CD14-positive monocyte (primary cell): ENCODE results near the gene MTA1. TPM values are rescaled to one million over a fixed set of nuclear protein-coding genes. Genes with fewer than 3 reads are reported as not detected.

Experiments
- DNase-seq, 3 donors: peaks; one replicate each; pipeline ENCODE4 v3.0.0-alpha.2; 2011 to 2022
- H2AFZ ChIP-seq: 2 replicates; pipeline ENCODE4 v1.6.0; 2012; ENCODE audit warnings: mild to moderate bottlenecking, low read depth, low read length, inconsistent platforms; ENCODE audit not compliant: insufficient read depth, poor library complexity, severe bottlenecking
- H3K27ac ChIP-seq, 2 donors: 1 replicate in 1 of 2; 2 replicates in 1 of 2; pipeline ENCODE4 v1.5.1; 2012 to 2013; ENCODE audit warnings: low read length in 2 of 2, control low read depth in 1 of 2, inconsistent platforms in 1 of 2, low read depth in 1 of 2, mild to moderate bottlenecking in 1 of 2
- H3K27me3 ChIP-seq, 2 donors: one replicate each; pipeline versions ENCODE4 v1.6.0 to v1.6.1; 2011 to 2013; ENCODE audit warnings: low read length in 2 of 2; ENCODE audit not compliant: control insufficient read depth in 2 of 2, insufficient read depth in 2 of 2
- H3K36me3 ChIP-seq, 2 donors: replicated peaks in 1 of 2; 1 replicate in 1 of 2; 2 replicates in 1 of 2; pipeline versions ENCODE4 v1.5.1 to v1.6.1; 2012 to 2013; ENCODE audit warnings: low read length in 2 of 2, control low read depth in 1 of 2, inconsistent platforms in 1 of 2, mild to moderate bottlenecking in 1 of 2; ENCODE audit not compliant: insufficient read depth in 2 of 2, control insufficient read depth in 1 of 2
- H3K4me1 ChIP-seq, 2 donors: 1 replicate in 1 of 2; 2 replicates in 1 of 2; pipeline versions ENCODE4 v1.5.1 to v1.6.1; 2012 to 2013; ENCODE audit warnings: low read length in 2 of 2, control low read depth in 1 of 2, inconsistent platforms in 1 of 2, mild to moderate bottlenecking in 1 of 2, moderate library complexity in 1 of 2; ENCODE audit not compliant: insufficient read depth in 2 of 2, control insufficient read depth in 1 of 2
- H3K4me2 ChIP-seq: replicated peaks from 2 replicates; pipeline ENCODE3; 2012; ENCODE audit warnings: low read length, moderate library complexity, mild to moderate bottlenecking; ENCODE audit not compliant: poor library complexity, severe bottlenecking; ENCODE audit errors: extremely low read depth
- H3K4me3 ChIP-seq, 3 experiments: fragments of 200-600 bp in 1 of 3; sonication (generic) in 1 of 3; replicated peaks in 1 of 3; 1 replicate in 2 of 3; 2 replicates in 1 of 3; pipeline ENCODE4 v1.5.1; 2011 to 2013; ENCODE audit warnings: low read length in 3 of 3, mild to moderate bottlenecking in 3 of 3, control low read depth in 2 of 3, low read depth in 2 of 3, inconsistent platforms in 1 of 3, moderate library complexity in 1 of 3
- H3K79me2 ChIP-seq: 2 replicates; pipeline ENCODE4 v1.6.0; 2012; ENCODE audit warnings: mild to moderate bottlenecking, control low read depth, inconsistent platforms, low read length, moderate library complexity; ENCODE audit not compliant: insufficient read depth
- H3K9ac ChIP-seq: 2 replicates; pipeline ENCODE4 v1.6.0; 2017; ENCODE audit warnings: low read length, mild to moderate bottlenecking; ENCODE audit not compliant: insufficient read depth, poor library complexity, severe bottlenecking
- H3K9me3 ChIP-seq, 2 donors: replicated peaks in 1 of 2; 1 replicate in 1 of 2; 2 replicates in 1 of 2; pipeline versions ENCODE4 v1.5.1 to v1.6.1; 2012 to 2013; ENCODE audit warnings: low read length in 2 of 2, control low read depth in 1 of 2; ENCODE audit not compliant: control insufficient read depth in 1 of 2, insufficient read depth in 1 of 2
- H4K20me1 ChIP-seq: 2 replicates; pipeline ENCODE4 v1.6.0; 2012; ENCODE audit warnings: mild to moderate bottlenecking, low read length, control low read depth, moderate library complexity; ENCODE audit not compliant: insufficient read depth
- H3K27ac Mint-ChIP-seq, 7 donors: one replicate each; pipeline ENCODE4 v1.8.0; 2020; ENCODE audit warnings: mild to moderate bottlenecking in 7 of 7, mixed read lengths in 7 of 7, moderate library complexity in 6 of 7, inconsistent platforms in 2 of 7
- H3K27me3 Mint-ChIP-seq, 3 donors: one replicate each; pipeline ENCODE4 v1.8.0; 2021 to 2022; ENCODE audit warnings: low read depth in 3 of 3, mild to moderate bottlenecking in 3 of 3, mixed read lengths in 3 of 3, moderate library complexity in 3 of 3, inconsistent platforms in 1 of 3
- H3K36me3 Mint-ChIP-seq, 2 donors: one replicate each; pipeline ENCODE4 v1.8.0; 2020; ENCODE audit warnings: mixed read lengths in 2 of 2, inconsistent platforms in 1 of 2, mild to moderate bottlenecking in 1 of 2
- H3K4me1 Mint-ChIP-seq: one replicate; pipeline ENCODE4 v1.8.0; 2020; ENCODE audit warnings: mild to moderate bottlenecking, mixed read lengths
- H3K4me3 Mint-ChIP-seq, 2 donors: one replicate each; pipeline ENCODE4 v1.8.0; 2020; ENCODE audit warnings: mild to moderate bottlenecking in 2 of 2, mixed read lengths in 2 of 2, moderate library complexity in 1 of 2
- H3K9me3 Mint-ChIP-seq, 7 donors: one replicate each; pipeline ENCODE4 v1.8.0; 2020 to 2022; ENCODE audit warnings: mixed read lengths in 7 of 7, mild to moderate bottlenecking in 6 of 7, moderate library complexity in 6 of 7, inconsistent platforms in 2 of 7
- CTCF ChIP-seq: fragments of 200-600 bp; IDR thresholded peaks from one replicate; pipeline ENCODE4 v1.8.0; 2022; ENCODE audit warnings: antibody characterized with exemption, mild to moderate bottlenecking
- WGBS: methylation state at CpG from one replicate; pipeline ENCODE4 v1.1.5; 2013; ENCODE audit warnings: missing lambda C conversion rate; ENCODE audit not compliant: insufficient coverage; 5-methylcytosine and 5-hydroxymethylcytosine counted together
- intact Hi-C, 2 donors: fragments of 100-400 bp; cut with micrococcal nuclease; formaldehyde crosslinking; loops; one replicate each; pipeline versions ENCODE4 v1.15.0 to v1.15.1; 2023
- polyA plus RNA-seq, 3 donors: library from polyadenylated mRNA; depleted of rRNA in 1 of 3; unstranded in 2 of 3; stranded (reverse) in 1 of 3; fragments of 300-500 nt in 2 of 3; fragments of >200 nt in 1 of 3; fragmentation: Illumina TruSeq in 2 of 3; gene quantifications; 1 replicate in 2 of 3; 2 replicates in 1 of 3; pipeline ENCODE4 v1.2.3, GENCODE V29; 2012 to 2021

MTA1 gene
- polyA plus RNA-seq, 3 donors = 0.91 to 102 (median 2.0) TPM

GRCh38 chr14:105442125-105442524, 22.5 kb downstream of the MTA1 start:
- 85% methylated on average over 10 of the region's 17 CpGs for WGBS
- H3K4me3 ChIP-seq = no peak overlapping the region
- H3K4me1 ChIP-seq = no peaks in the 10 kb centered on the region
- no peak overlapping the region for H3K27ac ChIP-seq
- peak overlapping the region in 1 of 7 donors; percentile 2 for H3K27ac Mint-ChIP-seq
- no peaks in the 10 kb centered on the region for H3K9me3 Mint-ChIP-seq
- no peak for DNase-seq
- H3K36me3 ChIP-seq = peaks cover 16 to 50% of the 10 kb centered on the region in 2 donors
- H3K4me2 ChIP-seq = no peak overlapping the region
- H4K20me1 ChIP-seq = peaks cover 33% of the 10 kb centered on the region
- no peak for TF ChIP-seq CTCF
- no peaks in the 10 kb centered on the region for H3K4me1 Mint-ChIP-seq
- no peaks in the 10 kb centered on the region for H3K27me3 ChIP-seq
- H3K9me3 ChIP-seq = no peaks in the 10 kb centered on the region
- intact Hi-C loops = loop anchor here in 1 of 2 donors (10.0 kb wide), 1 partner anchor 83 kb away; the partner anchor contains the start of gene TMEM121
- no peak overlapping the region for H3K9ac ChIP-seq
- H2AFZ ChIP-seq = no peak overlapping the region
- peaks cover 0 to 3% (median 0%) of the 10 kb centered on the region in 3 donors for H3K27me3 Mint-ChIP-seq
- H3K4me3 Mint-ChIP-seq = no peak overlapping the region
- H3K36me3 Mint-ChIP-seq = peaks cover 16 to 60% of the 10 kb centered on the region in 2 donors
- peaks cover 13% of the 10 kb centered on the region for H3K79me2 ChIP-seq

GRCh38 chr14:105442834-105443233, 23.2 kb downstream of the MTA1 start:
- intact Hi-C loops = loop anchor here in 1 of 2 donors (10.0 kb wide), 1 partner anchor 82 kb away; the partner anchor contains the start of gene TMEM121
- Histone ChIP-seq H3K9me3 (no peaks in the 10 kb centered on the region), H3K36me3 (peaks cover 14 to 46% of the 10 kb centered on the region in 2 donors), H3K4me1 (no peaks in the 10 kb centered on the region), H3K9ac (no peak overlapping the region), H3K79me2 (peaks cover 6% of the 10 kb centered on the region), H3K27ac (no peak overlapping the region), H3K4me3 (no peak overlapping the region), H2AFZ (no peak overlapping the region), H4K20me1 (peaks cover 26% of the 10 kb centered on the region), H3K4me2 (no peak overlapping the region), H3K27me3 (no peaks in the 10 kb centered on the region)
- no peak for DNase-seq
- no peak for TF ChIP-seq CTCF
- no peaks in the 10 kb centered on the region for H3K4me1 Mint-ChIP-seq
- peaks cover 16 to 59% of the 10 kb centered on the region in 2 donors for H3K36me3 Mint-ChIP-seq
- peak overlapping the region in 1 of 7 donors; percentile 54 for H3K27ac Mint-ChIP-seq
- peaks cover 0 to 3% (median 0%) of the 10 kb centered on the region in 3 donors for H3K27me3 Mint-ChIP-seq
- H3K4me3 Mint-ChIP-seq = no peak overlapping the region
- WGBS = 94% methylated on average over 12 of the region's 12 CpGs
- no peaks in the 10 kb centered on the region for H3K9me3 Mint-ChIP-seq
